ENCODE results near the gene GNA14. TPM values are rescaled to one million over a fixed set of nuclear protein-coding genes. Genes with fewer than 3 reads are reported as not detected.

The GNA14 gene
- polyA plus RNA-seq, 1 donor from 2014 or later: 0.40 TPM

GRCh38 chr9:77438653-77439052, 209.5 kb downstream of the GNA14 start:
- TF ChIP-seq CTCF (IDR thresholded peaks at IDR 0.05; ENCODE audit: poor library complexity, severe bottlenecking) (no peak), TAF1 (IDR thresholded peaks at IDR 0.05; ENCODE audit: low read depth) (no peak), RAD21 (conservative IDR thresholded peaks at IDR 0.05) (no peak), EZH2 (IDR thresholded peaks at IDR 0.05; ENCODE audit: borderline replicate concordance, insufficient read depth, low read length, poor library complexity, severe bottlenecking) (no peak)

GRCh38 chr9:77435688-77436087, 212.4 kb downstream of the GNA14 start:
- H3K79me2 ChIP-seq (replicated peaks; ENCODE audit: insufficient read depth, low read length): no peaks in the 10 kb centered on the region
- H3K4me2 ChIP-seq (ENCODE audit: low read length): no peak overlapping the region
- H3K9me2 ChIP-seq (ENCODE audit: insufficient read depth, low read length): no peaks in the 10 kb centered on the region
- no peak overlapping the region for H3K27ac ChIP-seq (ENCODE audit: low read length)
- no peak overlapping the region for H3K9ac ChIP-seq (ENCODE audit: low read length)
- TF ChIP-seq CTCF (IDR thresholded peaks at IDR 0.05; ENCODE audit: poor library complexity, severe bottlenecking) (no peak), RAD21 (conservative IDR thresholded peaks at IDR 0.05) (no peak), SMC3 (conservative IDR thresholded peaks at IDR 0.05; ENCODE audit: poor library complexity) (no peak), EP300 (conservative IDR thresholded peaks at IDR 0.05; ENCODE audit: poor library complexity, severe bottlenecking) (no peak), POLR2AphosphoS5 (IDR thresholded peaks at IDR 0.05) (no peak), EZH2 (IDR thresholded peaks at IDR 0.05; ENCODE audit: borderline replicate concordance, insufficient read depth, low read length, poor library complexity, severe bottlenecking) (no peak), MXI1 (conservative IDR thresholded peaks at IDR 0.05; ENCODE audit: poor library complexity, severe bottlenecking) (no peak), REST (IDR thresholded peaks at IDR 0.05; ENCODE audit: borderline replicate concordance) (no peak), TAF1 (IDR thresholded peaks at IDR 0.05; ENCODE audit: low read depth) (no peak)
- H3K36me3 ChIP-seq (ENCODE audit: insufficient read depth, low read length): no peaks in the 10 kb centered on the region
- H3K9me3 ChIP-seq (ENCODE audit: low read length): no peaks in the 10 kb centered on the region
- no peaks in the 10 kb centered on the region for H3F3A ChIP-seq (ENCODE audit: insufficient read depth, low read length, poor library complexity, severe bottlenecking)
- no peaks in the 10 kb centered on the region for H4K20me1 ChIP-seq (ENCODE audit: insufficient read depth)
- H3K4me3 ChIP-seq (ENCODE audit: low read length): no peak overlapping the region
- no peaks in the 10 kb centered on the region for H3K27me3 ChIP-seq (ENCODE audit: insufficient read depth, low read depth, low read length)
- H2AFZ ChIP-seq (ENCODE audit: low read depth, low read length): no peak overlapping the region

More at GRCh38 chr9:77438653-77439052, 209.5 kb downstream of the GNA14 start:
- Histone ChIP-seq H4K20me1 (ENCODE audit: insufficient read depth) (no peaks in the 10 kb centered on the region), H3K4me2 (ENCODE audit: low read length) (no peak overlapping the region), H3K9ac (ENCODE audit: low read length) (no peak overlapping the region), H3K27ac (ENCODE audit: low read length) (no peak overlapping the region), H3K36me3 (ENCODE audit: insufficient read depth, low read length) (no peaks in the 10 kb centered on the region), H3K9me3 (ENCODE audit: low read length) (no peaks in the 10 kb centered on the region), H3K4me3 (ENCODE audit: low read length) (no peak overlapping the region), H3K27me3 (ENCODE audit: insufficient read depth, low read depth, low read length) (no peaks in the 10 kb centered on the region), H3K9me2 (ENCODE audit: insufficient read depth, low read length) (no peaks in the 10 kb centered on the region), H2AFZ (ENCODE audit: low read depth, low read length) (no peak overlapping the region), H3F3A (ENCODE audit: insufficient read depth, low read length, poor library complexity, severe bottlenecking) (no peaks in the 10 kb centered on the region), H3K79me2 (replicated peaks; ENCODE audit: insufficient read depth, low read length) (no peaks in the 10 kb centered on the region)
